HG02970 (cell line): ENCODE results near the gene MAP4K2.

Experiments used
- ATAC-seq: cut with Tn5 transposase; IDR thresholded peaks from one replicate; pipeline ENCODE4 v1.9.1; 2021; ENCODE audit warnings: mild to moderate bottlenecking, moderate library complexity, moderate number of reproducible peaks; ENCODE audit not compliant: unreplicated experiment, low FRiP score

Gene MAP4K2

DNA sequence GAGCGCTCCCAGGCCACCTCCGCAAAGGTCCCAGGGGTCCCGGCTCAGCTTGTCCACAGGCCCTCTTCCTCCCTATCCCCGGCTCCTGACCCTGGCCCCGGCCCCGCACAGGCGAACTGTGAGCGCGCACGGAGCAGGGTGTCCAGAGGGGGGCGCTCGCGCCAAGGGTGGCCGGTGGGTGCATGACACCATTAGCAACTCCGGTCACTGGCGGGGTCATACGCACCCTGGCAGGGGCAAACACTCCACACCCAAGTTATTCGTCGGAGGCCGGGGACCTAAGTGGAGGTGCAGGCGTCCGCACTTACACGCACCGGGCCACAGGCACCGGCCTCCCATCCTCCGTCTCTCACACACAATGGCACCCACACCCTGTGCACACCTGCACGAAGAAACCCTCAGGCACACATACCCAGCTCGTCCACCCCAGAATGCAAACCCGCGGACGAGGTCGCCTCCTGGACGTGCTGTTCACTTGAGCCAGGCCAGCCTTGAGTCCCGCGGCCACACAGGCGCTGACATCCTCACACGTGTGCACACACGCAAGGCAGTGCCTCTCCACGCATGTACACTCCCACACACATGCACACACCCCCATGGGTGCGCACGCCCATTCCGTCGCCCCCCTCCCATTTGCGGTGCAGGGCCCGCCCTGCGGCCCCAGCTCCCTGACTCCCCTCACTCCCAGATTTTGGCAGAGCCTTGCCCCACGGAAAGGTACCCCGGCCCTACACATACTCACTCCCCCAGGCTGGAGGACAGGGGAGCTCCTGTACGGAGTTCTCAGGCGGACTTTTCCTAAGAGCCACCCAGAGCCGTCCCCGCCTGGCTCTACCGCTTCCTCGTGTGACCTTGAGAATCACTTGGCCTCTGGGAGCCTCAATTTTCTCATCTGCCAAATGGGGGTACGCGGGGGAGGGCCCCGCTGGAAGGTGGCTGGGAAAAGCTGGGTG is 59.1 kb downstream of the MAP4K2 start, which contains the start of gene RASGRP2:
Gene RASGRP2 (minus strand): TSS at position 552 of the 953 bp plus-strand sequence. CDS start 1,276 bp downstream, outside the sequence.
- no peak for ATAC-seq

DNA sequence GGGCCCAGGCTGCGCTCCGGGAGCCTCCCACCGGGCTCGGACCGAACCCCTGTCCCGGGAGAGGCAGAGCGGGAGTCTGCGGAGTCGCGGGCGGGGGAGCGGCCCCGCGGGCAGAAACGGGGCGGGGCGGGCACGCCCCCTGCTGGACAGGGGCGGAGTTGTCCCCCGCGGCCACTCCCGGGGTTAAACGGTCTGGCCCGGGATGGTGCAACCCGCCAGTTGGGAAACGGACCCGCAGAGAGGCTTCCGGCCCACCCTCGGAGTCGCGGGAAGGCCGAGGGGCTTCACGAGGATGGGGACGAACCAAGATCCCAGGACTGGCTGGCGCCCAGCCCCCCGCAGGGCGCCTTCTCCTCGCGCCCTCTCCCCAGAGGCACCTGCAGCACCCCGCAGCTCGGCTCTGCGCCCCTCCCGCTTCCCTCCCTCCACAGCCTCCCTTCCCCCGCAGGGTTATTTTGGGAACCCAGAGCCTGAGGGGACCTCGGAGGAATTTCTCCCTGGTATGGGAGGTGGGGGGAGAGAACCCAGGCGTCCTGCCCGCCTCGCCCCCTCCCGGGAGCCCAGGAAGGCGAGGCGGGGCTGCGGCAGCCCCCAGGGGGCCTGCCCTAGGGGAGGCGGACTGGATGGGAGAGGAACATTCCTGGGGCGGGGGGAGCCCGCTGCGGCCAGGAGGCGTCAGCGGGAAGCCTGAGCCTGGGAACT is 60.0 kb downstream of the MAP4K2 start:
- ATAC-seq = no peak

DNA sequence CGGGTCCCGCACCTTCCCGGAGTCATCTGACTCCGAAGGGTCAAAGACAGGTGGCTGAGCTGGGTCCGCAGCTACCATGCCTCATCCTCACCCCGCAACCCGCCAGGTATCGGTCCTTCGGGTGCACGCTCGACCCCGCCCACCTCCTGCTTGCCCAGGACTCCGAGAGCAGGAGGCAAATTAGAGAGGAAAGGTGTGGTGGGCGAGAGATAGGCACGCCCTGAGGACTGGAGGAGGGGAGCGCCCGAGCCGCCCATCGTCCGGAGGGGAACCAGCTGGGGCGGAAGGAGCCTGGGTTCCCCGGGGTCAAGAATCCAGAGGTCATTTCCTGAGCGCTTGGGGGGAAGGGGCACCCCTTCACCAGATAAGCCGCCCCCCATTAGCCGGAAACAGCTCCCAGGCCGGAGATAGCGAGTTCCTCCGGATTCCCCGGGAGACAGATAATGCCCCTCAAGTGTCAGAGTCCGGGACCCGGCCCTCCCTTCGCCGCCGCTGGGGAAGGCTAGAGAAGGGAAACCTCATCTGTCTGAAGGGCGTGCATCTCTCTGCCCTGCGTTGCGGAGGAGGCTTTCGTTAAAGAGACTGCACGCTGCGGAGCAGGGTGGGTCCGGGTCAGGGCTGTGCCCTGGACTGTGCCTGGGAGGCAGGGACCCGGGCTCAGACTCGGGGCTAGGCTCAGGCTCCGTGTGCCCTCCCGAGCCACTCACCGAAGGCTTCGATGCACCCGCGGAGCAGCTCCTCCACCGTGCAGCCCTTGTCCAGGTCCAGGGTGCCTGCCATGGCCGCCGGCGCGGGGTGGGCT is 60.7 kb downstream of the MAP4K2 start:
- no peak for ATAC-seq

DNA sequence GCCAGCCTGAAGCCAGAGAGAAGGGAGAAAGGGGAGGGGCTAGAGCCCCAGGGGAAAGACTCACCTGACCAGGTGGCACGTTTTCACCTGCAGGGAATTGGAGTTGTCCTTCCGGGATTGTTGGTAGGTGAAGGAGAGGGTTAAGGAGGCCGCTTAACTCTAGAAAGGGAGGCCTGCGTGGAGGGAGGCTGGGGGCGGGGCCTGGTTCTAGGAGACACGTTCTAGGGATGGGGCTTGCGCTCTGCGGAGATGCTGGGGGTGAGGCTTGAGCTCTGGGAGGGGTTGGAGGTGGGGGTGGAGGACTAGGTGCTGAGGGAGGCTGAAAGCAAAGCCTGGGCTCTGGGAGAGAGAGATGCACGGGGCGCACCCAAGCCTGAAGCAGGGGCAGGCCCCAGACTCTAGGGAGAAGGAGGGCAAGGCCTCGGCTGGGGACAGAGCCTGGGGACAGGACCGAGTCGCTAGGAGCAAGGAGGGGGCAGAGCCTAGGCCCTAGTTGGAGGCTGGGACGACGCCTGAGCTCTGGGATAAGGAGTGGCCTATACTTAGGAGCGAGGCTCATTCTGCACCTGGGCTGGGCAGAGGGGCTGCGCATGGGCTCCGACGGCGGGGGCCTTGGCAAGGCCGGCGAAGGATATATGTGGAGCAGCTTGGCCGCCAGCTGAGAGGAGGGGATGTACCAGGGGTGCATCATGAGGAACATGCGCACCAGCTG is 61.5 kb downstream of the MAP4K2 start:
- ATAC-seq = no peak

DNA sequence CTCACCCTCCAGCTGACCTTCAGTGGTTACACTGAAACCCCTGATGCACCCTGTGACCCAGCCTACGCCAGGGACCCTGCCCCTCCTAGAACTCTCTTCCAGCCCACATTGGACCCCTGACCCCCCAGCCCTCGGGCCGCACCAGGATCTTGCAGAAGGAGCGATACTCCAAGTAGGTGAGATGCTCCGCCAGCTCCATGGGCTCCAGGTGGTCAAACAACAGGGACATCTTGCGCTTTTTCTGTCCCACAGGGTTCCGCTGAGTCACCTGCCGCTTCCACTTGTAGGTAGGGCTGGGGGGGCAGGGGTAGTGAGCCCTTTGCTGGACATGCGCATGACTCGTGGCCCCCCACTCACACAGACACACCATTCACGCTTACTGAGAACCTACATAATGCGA is 63.1 kb downstream of the MAP4K2 start:
- ATAC-seq = no peak

DNA sequence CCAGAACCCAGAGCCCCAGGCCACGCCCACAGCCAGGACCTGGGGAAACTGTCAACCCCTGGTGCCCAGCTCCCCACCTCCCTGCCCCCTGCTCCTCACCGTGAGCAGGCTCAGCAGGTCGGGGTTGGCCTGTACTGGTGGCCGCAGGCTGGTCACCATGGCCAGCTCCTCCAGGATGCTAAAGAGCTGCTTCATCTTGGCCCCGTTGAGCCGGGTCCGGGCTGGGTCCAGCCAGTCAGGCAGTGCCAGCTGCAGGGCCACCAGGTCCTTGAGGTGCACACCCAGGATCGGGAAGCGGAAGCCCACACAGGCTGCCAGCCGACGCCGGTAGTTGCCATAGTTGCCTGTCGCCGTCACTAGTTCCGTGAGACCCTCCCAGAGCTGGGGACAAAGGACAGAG is 66.4 kb downstream of the MAP4K2 start:
- ATAC-seq = no peak

DNA sequence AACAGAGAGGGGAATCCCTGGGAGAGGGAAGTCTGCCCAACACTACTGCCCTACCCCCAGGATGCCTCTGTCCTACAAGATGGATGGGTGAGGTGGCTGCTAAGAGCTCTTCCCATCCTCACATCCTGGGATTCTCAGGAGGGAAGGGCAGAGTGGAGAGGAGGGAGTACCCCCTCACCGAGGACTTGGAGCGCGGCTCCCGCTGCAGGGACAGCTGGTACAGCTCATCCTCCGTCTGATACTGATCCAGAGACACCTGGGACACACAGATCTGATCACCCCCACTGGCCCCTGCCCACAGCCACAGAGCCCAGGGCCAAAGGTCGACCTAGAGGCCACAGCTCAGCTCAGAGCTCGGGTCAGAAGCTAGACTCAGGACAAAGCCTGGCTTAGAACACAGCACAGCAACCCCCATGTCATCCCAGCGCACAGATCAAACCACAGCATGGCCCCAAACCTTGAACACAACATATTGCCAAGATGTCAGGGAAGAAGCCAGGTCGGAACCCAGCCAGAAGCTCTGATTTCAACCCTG is 67.2 kb downstream of the MAP4K2 start:
- ATAC-seq = no peak
